Retinal pigment epithelial cell (primary cell): ENCODE results near the gene ZNF808.
"Not testable (repeated sequence)": the region's sequence is repeated elsewhere in the genome, so short reads cannot be mapped to it uniquely, and the experiment has no call there.

Experiments used
- DNase-seq: peaks from one replicate; pipeline ENCODE4 v3.0.0-alpha.2; 2010; ENCODE audit warnings: low read depth
- H3K4me3 ChIP-seq: 2 replicates; pipeline ENCODE4 v1.5.1; 2011; ENCODE audit warnings: mild to moderate bottlenecking, low read length, control low read depth, moderate library complexity
- CTCF ChIP-seq: conservative IDR thresholded peaks from 2 replicates; pipeline ENCODE4 v1.5.1; 2011; ENCODE audit warnings: low read depth, low read length, control low read depth, inconsistent platforms

ZNF808 gene

GRCh38 chr19:52542984-52543664 lies 15.7 kb downstream of the ZNF808 start:
- no peak for DNase-seq
- TF ChIP-seq CTCF: no peak
- H3K4me3 ChIP-seq: no peak overlapping the region

- H3K4me3 ChIP-seq: no peak overlapping the region
- TF ChIP-seq CTCF: no peak
- DNase-seq: no peak
Observed at GRCh38 chr19:52554216-52554971, 26.9 kb downstream of the ZNF808 start.

GRCh38 chr19:52557231-52557995 lies 29.9 kb downstream of the ZNF808 start:
- no peak overlapping the region for H3K4me3 ChIP-seq
- TF ChIP-seq CTCF: no peak
- no peak for DNase-seq

GRCh38 chr19:52558732-52559445 lies 31.4 kb downstream of the ZNF808 start:
- not testable (repeated sequence) for H3K4me3 ChIP-seq, DNase-seq

- not testable (repeated sequence) for H3K4me3 ChIP-seq, DNase-seq
Observed at GRCh38 chr19:52561611-52562010, 34.1 kb downstream of the ZNF808 start.

- no peak overlapping the region for H3K4me3 ChIP-seq
- no peak for TF ChIP-seq CTCF
- no peak for DNase-seq
Observed at GRCh38 chr19:52566121-52566520, 38.7 kb downstream of the ZNF808 start.

- no peak for TF ChIP-seq CTCF
- no peak overlapping the region for H3K4me3 ChIP-seq
- no peak for DNase-seq
Observed at GRCh38 chr19:52566588-52566987, 39.1 kb downstream of the ZNF808 start.
